Activated T-cell treated with anti-CD3 and anti-CD28 coated beads for 4 hours (primary cell): ENCODE results near the gene CCER1.

Experiments
- DNase-seq: peaks from one replicate; pipeline ENCODE4 v3.0.0-alpha.2; 2020

CCER1 gene

DNA sequence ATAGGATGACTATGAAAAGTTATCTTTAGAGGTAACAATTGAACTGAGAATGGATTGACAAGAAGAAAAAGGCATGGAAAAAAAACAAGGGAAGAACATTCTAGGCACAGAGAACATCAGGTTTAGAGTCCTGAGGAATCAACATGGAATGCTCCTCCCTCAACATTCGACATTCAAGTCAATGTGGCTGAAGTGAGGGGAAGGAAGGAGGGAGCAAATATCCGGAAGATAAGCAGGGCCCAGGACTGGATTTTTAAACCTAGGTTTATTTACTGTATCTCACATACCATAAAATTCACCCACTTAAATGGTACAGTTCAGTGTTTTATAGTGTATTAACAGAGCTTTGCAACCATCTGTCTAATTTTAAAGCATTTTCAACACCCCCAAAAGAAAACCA is 9.6 kb upstream of the CCER1 start:
- no peak for DNase-seq

DNA sequence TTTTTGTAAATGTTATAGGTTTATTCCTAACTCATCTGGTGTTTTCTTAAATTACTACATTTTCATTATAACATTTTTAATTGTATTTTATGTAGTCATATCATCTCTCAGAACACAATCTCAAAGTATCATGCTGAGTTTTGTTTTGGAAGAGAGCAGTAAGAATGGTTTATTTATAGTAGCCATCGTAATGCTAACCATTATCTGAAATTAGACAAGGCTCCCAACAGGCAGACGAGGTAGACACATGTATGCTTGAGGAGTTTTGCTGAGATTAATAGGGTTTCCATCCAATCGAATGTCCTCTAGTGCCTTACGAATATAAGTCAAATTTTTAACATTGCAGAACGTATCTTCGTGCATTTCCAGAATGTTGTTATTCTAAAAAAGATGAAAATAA is 9.0 kb upstream of the CCER1 start:
- DNase-seq = no peak

DNA sequence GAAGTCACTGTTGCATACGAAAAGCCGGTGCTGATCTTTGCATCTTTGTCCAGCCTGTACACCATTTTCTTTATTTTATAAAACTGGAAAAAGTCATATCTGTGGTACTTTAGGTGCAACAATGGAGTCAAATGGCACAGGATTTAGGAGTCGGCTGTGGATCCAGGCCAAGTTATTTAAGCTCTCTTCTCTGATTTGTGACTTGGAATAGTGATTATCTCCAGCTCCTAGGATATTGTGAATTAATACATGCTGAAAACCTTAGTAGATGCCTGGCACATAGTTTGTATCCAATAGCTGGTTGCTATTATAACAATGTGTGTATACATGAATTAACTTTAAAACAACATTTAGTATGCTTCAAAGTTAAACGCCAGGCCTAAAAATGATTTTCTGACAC is 6.2 kb upstream of the CCER1 start:
- no peak for DNase-seq

DNA sequence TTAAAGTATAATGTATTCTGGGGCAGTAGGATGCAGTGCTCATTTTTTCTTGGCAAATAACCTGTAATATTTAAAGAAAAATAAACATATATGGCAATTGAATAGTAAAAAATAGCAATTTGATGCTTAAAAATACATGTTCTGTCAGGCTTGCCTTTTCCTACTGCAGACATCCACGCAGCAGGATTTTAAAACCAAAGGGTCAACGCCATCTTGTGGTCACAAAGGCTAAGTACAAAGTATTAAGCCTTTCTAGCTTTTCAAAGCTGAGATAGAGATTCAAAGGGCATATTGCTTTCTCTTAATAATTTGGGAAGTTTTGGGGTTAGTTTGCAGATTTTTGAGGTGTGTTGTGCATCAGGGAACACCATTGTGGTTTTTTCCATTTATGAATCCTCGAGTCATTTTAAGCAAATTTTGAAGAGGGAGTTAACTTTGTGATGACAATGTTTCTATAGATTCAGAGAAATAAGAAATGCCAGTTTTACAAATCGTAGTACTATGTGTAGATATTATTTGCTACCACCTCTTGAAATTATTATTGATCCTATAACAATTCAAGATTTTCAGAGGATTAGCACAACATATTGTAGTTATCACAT is 4.7 kb upstream of the CCER1 start:
- no peak for DNase-seq

DNA sequence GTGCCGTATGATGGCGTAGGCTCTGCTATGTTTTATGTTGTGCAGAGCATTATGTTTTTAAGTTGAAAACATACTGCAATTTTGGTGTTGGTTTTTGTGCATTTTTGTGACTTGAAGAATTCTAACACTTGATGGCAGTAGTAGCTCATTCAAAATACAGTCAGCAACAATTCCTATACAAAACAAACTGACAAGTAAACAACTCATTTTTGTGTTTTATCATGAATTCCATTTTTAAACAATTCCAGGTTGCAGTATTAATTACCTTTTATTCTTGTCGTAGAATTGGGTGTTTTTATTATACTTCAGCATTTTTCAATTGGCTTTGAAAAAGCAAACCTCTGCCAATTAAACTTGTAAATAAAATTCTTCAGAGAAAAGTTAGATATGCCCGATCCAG is 4.1 kb upstream of the CCER1 start:
- no peak for DNase-seq

DNA sequence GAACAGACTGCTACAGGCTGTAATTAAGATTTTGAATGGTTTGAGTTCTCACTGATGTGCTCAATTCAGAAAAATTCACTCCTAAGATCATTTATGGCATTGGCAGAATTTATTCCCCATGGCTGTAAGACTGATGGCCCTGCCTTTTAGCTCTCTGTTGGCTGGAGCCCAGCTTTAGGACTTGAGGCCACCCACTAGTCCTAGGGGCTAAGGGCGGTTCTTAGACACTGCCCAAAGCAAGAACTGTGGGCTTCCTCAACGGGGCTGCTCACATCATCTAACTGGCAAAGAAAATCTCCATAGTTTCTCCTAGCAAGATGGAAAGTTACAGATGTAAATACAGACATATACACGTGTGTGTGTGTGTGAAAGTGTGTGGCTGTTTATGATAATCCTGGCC is 3.4 kb upstream of the CCER1 start:
- no peak for DNase-seq

DNA sequence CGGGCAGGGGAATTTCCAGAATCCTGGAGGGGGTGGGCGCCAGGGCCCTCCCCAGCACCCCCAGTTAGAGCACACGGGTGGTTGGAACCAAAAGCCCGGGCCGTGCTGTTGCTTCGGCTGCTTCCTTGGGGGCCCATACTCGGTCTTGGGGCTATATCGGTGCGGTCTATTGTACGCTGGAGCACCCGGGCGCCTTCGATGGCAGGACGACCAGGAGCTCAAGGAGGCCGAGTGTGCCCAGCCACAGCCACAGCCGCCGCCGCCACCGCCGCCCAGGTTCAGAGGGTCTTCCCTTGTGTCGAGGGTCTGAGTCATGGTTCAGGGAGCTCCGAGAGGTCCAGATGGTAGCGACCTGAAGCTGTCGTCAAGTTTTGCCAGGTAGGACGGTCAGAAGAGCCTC is 548 bp downstream of the CCER1 start:
- DNase-seq = no peak

DNA sequence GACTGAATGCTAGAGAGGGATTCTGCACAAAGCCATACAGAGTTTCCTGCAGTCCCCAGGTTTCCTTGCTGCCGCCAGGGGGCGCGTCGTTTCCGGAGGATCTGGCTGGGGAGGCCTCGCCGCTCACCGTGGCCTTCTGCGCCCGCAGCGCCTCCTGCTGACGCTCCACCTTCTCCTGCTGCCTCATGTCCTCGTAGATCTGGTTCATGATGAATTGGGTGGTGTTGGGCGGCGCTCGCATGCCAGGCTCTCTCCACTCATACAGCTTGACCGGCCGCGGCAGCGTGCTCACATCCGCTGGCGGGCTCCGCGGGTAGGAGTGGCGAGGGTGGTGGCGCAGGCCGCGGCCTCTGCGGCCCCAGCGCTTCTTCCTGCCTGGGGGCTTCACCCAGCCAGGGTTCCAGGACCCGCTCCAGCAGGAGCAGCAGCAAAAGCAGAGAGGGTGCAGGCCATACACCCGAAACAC is 987 bp downstream of the CCER1 start:
- DNase-seq = no peak

DNA sequence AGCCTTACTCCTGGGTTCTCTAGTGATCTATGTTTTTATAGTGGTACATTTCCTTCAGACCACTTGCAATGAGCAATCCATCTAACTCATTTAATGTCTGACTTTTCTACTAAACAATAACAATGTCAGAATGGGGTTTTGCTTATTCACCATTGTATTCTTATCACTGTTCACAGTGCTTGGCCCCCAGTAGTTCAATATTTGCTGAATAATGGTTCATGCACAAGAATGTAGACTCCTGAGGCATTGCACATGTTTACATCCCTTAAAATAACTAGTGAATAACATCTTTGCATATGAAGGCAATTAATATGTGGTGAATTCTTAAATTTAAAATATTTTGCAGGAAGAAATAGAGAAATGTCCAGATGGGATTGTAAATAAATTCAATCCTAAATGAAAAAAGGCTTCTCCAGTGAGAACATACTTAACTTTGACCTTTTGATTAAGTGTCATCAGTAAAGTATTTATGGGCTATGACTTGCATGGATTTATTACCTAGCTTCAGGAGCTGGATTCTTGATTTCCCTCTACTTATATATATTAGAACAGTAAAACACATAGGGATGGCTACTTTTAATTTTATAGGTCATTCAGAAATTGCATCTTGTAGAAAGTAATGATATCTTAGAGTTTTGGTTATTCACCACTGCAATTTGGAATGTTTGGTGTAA is 3.4 kb downstream of the CCER1 start:
- no peak for DNase-seq

DNA sequence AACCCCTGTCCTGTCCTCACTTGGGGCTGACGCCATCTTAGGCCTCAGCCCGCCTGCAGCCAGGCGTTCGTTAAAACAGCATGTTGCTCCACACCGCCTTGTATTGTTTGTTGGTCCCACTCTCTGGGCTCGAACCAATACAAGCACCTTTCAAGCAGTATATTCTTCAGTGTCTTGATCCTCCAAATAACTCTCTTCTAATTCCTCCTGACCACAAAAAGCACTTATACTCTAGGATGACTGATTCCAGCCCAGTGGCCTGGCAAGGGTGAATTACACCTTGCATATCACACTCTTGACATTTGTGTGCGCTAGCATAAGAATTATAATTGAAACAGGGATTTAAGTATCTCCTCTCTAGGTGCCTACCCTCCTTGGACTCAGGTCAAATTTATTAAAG is 7.1 kb downstream of the CCER1 start:
- no peak for DNase-seq

DNA sequence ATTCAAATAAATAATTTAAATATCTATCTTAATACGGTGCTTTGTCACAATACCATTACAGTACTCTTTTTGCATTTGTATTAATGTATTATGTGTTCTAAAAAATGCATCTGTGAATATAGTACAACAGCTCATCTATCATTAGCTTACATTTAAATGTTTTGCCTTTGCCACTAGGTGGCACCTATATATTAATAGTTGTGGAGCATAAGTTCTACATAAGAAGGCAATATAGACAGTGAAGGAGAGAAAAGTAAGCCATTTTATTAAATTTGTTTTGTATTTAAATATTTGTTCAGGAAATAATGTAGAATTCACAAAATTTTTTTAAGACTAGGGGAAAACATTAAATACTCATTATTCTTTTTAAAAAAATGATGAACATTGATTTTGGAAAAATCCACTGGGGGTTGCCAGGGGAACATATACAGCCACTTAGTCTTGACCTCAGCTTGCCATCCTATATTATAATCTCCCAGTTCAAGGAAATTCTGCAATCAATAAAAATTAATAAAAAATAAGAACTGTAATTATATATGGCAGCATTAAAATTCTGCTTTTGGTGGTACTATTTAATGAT is 9.8 kb downstream of the CCER1 start:
- DNase-seq = no peak

DNA sequence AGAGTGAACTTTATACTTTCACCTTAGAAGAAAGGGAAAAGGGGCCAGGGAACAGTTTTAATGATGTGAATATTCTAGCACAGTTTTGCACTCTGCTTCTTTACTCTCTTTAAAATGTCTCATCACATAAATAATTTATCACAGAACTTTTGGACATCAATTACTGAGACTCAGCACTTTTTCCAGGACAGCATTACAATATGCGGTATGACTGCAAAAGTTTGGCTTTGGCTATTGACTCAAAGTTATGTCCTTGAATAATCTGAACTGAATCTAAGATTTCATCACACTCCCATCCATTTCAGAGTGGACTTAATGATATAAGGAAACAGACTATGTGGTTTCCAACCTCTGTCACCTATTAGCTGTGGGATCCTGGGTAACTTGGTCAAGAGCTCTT is 11.7 kb downstream of the CCER1 start:
- no peak for DNase-seq

DNA sequence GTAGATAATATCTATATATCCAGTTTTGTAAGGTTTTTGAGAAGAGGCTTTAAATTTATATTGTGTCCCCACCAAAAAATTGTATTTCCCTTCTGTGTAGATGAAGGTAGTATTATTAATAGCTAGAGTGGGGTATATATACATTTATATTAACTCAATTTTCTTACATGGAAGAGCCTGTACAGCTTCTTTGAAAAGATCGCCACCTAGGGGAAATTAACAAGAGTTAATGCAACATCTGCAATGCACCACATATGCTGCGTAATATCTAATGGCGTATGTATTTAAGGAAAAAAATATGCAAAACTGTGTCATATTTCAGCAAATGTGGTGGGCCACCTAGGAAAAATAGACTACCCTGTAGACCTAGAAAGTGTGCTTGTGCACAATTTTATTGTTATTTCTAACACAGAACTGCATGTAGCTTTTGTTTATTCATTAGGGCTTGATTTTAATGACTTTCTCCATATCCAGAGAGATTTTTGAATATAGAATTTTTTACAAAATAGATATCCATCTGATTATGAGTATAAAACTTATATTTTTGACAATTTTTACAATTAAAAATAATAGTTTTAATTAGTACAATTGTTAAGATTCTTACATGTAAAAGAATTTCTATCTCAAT is 14.0 kb downstream of the CCER1 start:
- DNase-seq = no peak

DNA sequence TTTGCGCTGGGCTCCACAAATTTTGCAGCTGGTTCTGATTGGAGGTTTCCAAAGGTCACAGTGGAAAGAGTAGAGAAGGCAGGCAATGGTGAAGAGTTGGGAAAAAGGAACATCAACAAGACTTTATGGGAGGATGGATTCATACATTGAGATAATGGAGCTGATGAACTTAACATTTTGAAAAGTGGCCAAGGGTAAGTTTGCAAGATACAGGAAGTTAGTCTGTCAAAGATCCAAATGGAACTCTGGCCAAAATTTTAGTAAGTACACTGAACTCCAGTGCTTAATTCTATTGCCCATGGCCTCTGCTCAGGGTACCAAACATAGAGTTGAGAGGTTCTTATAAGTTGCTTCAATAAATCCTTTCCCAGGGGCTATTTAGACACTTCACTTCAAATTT is 15.6 kb downstream of the CCER1 start:
- no peak for DNase-seq

DNA sequence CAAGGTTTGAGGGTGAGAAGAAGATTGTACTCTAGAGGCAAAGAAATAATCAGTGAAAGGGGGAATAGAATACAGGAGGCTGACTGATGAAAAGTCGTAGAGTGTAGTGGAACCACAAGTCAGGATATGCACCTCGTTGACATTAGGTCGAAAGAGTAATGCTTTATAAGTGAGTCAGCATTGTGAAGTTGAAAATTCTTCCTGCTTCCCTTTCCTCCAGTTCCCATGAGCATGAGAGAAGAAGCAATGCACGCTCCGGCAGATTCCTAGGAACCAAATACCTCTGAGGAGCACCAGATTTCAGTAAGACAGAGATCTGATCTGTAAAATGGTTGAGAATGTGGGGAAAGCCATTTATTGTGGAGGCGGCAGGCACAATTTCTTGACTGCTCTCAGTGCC is 16.5 kb downstream of the CCER1 start:
- no peak for DNase-seq

DNA sequence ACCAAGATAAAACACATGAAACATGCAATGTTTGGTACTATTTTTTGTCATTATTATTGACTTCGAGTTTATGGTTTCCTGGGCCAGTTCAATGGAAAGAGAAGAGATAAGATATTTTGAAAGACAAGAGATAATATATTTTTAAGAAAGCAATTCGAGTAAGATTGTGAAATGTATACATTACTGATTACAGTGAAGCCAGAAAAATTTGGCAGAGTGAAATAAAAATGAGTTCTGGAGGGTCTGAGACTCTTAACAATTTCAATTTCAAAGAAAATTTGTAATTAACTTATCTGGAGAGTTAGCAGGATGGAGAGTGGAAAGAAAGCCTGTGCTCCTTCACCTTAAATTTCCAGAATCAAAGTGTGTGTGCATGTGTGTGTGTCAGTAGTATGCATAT is 17.3 kb downstream of the CCER1 start:
- DNase-seq = no peak

DNA sequence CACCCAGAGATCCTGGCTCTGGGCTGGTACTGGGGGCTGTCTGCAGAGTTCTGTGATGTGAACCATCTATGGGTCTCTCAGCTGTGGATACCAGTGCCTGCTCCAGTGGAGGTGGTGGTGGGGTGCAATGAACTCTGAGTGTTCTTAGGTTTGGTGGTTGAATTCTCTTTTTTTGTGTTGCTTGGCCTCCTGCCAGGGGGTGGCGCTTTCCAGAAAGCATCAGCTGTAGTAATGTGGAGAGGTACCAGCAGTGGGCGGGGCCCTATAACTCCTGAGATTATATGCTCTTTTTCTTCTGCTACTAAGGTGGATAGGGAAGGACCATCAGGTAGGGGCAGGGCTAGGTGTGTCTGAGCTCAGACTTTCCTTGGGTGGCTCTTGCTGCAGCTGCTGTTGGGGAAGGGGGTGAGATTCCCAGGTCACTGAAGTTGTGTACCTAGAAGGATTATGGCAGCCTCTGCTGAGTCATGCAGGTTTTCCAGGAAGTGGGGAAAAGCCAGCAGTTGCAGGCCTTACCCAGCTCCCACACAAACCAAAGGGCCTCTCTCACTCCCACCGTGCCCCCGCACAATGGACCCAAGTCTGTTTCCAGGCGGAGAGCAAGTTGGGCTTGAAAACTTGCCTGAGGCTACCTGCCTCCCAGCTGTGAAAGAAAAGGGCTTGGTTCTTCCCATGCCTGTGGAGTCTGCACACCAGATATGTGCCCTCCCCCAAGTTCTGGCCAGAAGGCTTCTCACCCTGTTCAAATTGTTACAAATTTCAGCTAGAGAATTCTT is 18.6 kb downstream of the CCER1 start:
- no peak for DNase-seq

DNA sequence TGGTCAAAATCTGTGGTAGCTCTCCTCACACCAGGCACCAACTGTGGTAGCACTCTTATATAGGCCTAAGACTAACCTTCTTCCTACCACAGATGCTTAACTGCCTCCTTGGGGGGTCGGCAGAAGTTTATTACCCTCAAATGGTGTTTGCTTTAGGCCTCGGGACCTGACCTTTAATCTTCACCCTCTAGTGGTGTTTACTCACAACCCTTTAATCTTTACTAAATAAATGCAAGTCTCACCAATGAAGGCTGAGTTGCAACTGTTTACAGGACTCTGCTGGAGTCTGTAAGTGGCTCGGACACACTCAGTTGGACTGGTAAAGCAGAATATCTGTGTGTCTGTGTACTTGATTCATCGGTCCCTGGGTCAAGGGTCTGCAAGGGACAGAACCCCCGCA is 29.4 kb downstream of the CCER1 start:
- DNase-seq = no peak

DNA sequence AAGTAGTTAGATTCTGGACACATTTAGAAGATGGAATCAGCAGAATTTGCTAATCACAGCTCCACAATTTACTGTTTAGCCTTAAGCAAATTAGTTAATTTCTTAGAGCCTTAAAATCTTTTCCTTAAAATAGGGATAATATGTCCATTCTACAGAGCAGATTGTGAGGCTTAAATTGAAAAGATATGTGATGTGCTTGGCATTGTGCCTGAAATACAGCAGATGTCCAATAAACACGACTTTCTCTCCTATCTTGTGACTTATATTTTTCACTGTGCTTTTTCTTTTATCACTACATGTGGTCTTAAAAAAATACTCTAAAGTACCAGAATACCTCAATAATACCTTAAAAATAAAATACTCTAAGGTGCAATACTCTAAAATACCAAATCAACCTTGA is 30.6 kb downstream of the CCER1 start:
- no peak for DNase-seq

DNA sequence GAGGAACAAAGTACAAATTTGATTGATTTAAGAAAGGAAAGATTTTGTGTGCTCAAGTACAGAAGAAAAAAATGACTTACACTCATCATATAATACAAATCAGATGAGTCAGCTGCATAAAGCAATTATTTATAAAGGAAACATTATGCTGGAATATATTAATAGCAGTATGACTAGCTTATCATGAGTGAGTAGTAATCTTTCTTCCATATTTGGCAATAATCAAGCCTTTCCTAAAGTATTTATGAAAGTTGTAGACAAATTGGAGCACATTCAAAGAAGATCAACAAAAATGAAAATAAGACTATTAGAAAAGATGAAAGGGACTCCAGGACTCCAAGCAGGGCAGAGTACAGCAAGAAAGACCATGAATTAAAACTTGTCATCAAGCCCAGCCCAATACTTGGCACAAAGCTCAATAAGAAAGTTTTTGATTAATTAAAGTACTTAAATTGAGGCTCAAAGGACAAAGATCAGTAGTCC is 32.8 kb downstream of the CCER1 start:
- DNase-seq = no peak

DNA sequence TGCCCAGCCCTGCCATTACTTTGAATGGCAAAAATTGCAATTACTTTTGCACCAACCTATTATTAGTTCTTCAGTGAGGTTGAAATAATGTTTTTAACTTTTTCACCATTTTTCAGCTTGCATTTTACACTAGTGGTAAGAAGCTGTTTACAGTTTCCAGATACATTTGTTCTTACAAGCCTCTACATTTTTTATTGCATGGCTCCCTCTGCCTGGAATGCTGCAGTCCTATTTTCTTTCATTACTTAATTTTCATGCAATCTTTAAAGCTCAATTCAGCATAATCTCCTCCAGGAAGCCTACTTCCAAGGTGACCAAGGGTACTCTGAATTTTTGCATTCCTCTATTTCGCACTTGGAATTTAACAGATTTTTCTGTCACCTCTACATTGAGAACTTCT is 33.4 kb downstream of the CCER1 start:
- no peak for DNase-seq

DNA sequence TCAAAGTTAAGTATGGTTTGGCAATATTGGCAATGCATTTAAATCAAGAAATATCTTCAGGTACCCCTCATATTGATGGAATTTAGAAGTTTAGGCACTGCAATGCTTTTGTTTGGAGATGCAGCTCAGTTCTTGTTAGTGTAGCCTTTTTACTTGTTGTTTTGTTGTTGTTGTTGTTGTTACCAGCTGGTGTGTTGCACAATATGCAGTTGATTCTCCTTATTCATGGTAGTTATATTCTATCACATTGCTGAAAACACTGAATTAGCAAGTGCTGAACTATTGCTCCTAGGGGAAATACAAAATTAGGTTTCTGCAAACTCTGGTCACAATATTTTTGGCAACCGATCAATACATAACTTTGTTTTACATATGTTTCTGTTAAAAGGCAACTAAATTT is 34.8 kb downstream of the CCER1 start:
- no peak for DNase-seq

DNA sequence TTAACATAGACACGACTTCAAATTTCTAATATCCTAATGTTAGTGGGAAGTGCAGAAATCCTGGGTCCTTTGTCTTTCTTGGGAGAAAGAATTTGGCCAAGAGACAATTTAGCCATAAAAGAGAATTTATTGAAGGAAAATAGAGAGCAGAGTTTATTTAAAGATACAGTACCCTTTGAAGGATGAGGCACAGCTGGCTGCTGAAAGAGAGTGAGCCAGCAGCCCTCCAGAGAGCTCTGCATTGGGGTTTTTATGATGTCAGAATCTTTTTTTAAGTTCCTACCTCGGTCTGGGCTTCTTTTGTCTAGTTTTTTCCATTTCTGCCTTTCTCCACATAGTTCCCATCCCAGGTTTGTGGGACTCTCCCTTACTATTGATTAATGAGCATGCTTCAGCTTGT is 37.5 kb downstream of the CCER1 start:
- no peak for DNase-seq
